NCI-H2081 treated with DMSO at 0.1 percent for 48 hours (cell line): Measurements from ENCODE around the gene ABCC9.

Experiments
- DNase-seq: peaks from one replicate; lab custom pipeline; 2025; lab: John Stamatoyannopoulos, UW

Gene ABCC9

GRCh38 chr12:21774358-21775132 lies 166.7 kb downstream of the ABCC9 start, which contains the start of gene KCNJ8:
TSS of gene KCNJ8 (minus strand) at chr12:21774706. CDS start at chr12:21773616, 1,090 bp downstream.
- DNase-seq: no peak

GRCh38 chr12:21773806-21774205 lies 167.4 kb downstream of the ABCC9 start:
- no peak for DNase-seq

- DNase-seq: no peak
These were observed 167.9 kb downstream of the ABCC9 start for GRCh38 chr12:21773263-21773741.

- no peak for DNase-seq
These were observed 169.9 kb downstream of the ABCC9 start for GRCh38 chr12:21771311-21771710.

GRCh38 chr12:21769307-21769706 lies 171.9 kb downstream of the ABCC9 start:
- DNase-seq: no peak

- DNase-seq: no peak
These were observed 174.8 kb downstream of the ABCC9 start for GRCh38 chr12:21766403-21766802.

GRCh38 chr12:21764950-21765349 lies 176.3 kb downstream of the ABCC9 start:
- no peak for DNase-seq

- no peak for DNase-seq
These were observed 177.2 kb downstream of the ABCC9 start for GRCh38 chr12:21764065-21764464.

GRCh38 chr12:21763531-21763930 lies 177.7 kb downstream of the ABCC9 start:
- no peak for DNase-seq

GRCh38 chr12:21759737-21760136 lies 181.5 kb downstream of the ABCC9 start:
- no peak for DNase-seq

- DNase-seq: no peak
These were observed 183.5 kb downstream of the ABCC9 start for GRCh38 chr12:21757735-21758134.

GRCh38 chr12:21756699-21757098 lies 184.5 kb downstream of the ABCC9 start:
- DNase-seq: no peak

- no peak for DNase-seq
These were observed 189.7 kb downstream of the ABCC9 start for GRCh38 chr12:21751517-21751916.
